ENCODE results near the gene NEK5.
"Not testable (repeated sequence)": the region's sequence is repeated elsewhere in the genome, so short reads cannot be mapped to it uniquely, and the experiment has no call there.

Gene NEK5

DNA sequence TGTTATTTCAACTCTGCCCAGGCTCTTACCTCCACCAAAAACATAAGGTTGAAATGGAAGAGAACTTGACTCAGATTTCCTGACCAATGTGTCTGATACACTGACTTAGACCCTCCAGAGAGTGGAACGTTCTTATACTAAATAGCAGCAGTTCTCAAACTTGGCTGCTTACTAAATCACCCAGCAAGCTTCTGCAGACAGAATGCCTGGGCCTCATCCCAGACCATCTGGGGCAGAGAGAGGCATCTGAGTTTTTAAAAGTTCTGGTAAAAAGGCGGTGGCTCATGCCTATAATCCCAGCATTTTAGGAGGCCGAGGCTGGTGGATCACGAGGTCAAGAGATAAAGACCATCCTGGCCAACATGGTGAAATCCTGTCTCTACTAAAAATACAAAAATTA, 46.3 kb downstream of the NEK5 start:
- in situ Hi-C loops (cut with HindIII; ENCODE audit: low sequenced_read_pairs): no loop called here

DNA sequence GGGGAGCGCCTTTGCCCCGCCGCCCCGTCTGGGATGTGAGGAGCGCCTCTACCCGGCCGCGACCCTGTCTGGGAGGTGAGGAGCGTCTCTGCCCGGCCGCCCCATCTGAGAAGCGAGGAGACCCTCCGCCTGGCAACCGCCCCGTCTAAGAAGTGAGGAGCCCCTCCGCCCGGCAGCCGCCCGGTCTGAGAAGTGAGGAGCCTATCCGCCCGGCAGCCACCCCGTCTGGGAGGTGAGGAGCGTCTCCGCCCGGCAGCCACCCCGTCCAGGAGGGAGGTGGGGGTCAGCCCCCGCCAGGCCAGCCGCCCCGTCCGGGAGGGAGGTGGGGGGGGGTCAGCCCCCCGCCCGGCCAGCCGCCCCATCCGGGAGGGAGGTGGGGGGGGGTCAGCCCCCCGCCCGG, 49.0 kb downstream of the NEK5 start:
- in situ Hi-C loops (cut with HindIII; ENCODE audit: low sequenced_read_pairs): not testable (repeated sequence)

DNA sequence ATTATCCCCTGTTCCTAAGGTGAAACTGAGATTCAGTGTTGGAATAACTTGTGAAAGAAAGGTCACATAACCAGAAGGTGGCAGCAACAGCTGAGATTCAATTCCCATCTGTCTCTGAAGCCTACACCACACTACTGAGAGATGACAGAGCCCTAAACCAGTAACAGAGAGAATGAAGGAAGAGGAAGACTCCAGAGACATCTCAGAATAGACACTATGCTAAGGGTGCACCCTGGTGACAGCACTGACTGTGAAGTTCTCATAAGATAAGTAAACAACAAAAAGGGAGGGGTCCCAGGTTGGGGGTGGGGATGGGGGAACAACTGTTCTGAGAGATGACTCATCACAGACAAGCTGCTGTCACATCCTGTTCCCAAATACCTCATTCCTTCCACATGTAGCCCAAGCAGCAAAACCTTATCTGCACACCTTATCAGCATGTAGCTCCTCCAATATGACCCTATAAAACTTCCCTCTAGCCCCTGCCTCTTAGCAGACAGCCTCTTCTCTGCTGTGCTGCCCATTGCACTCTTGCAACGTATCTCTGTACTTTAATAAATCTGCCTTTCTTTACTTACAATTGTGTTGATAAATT, 57.8 kb downstream of the NEK5 start:
- in situ Hi-C loops (cut with HindIII; ENCODE audit: low sequenced_read_pairs): no loop called here

DNA sequence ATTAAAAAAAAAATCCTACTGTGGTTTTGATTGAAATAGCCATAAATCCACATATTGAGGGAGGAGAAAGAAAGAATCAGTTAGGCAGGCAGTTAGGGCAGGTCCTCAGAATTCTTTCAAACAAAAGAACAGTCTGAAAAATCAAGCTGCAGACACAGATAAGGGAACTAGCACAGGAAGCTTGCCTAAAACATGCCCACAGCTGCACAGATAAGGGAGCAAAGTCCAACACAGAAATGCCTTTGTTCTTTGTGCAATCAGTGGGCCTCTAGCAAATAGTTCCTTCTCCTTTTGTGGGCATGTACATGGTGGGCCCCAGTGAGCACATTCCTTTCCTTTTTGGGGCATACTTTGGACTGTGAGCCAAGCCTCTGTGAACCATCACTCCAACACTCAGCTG, 61.6 kb downstream of the NEK5 start:
- in situ Hi-C loops (cut with HindIII; ENCODE audit: low sequenced_read_pairs): no loop called here

DNA sequence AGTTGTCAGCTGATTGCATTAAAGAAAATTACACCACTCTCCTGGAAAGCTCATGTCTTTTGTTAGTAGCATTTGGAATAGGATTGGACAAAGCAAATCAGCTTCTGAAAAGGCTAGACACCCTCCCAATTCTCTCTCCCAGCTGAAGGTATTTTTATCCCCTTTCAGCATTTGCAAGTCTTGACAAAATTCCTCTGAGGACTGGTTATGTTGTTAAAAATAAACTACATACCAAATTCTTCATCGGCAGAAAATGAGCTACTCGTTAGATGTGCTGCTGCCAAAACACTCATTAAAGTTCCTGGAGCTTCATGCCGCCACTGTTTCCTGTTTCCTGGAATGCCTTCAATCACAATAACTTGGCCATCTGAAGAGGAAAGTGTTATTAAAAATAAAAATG, 67.3 kb downstream of the NEK5 start:
- in situ Hi-C loops (cut with HindIII; ENCODE audit: low sequenced_read_pairs): no loop called here

DNA sequence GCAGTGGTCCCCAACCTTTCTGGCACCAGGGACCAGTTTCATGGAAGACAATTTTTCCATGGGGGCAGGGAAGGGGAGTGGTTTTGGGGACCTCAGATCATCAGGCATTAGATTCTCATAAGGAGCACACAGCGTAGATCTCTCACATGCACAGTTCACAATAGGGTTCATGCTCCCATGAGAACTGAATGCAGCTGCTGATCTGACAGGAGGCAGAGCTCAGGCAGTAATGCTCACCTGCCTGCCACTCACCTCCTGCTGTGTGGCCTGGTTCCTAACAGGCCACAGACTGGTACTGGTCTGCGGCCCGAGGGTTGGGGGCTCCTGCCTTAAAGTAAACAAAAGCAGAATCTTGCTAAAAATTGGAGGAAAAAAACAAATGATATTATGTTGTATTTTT, 67.8 kb downstream of the NEK5 start:
- in situ Hi-C loops (cut with HindIII; ENCODE audit: low sequenced_read_pairs): not testable (repeated sequence)

DNA sequence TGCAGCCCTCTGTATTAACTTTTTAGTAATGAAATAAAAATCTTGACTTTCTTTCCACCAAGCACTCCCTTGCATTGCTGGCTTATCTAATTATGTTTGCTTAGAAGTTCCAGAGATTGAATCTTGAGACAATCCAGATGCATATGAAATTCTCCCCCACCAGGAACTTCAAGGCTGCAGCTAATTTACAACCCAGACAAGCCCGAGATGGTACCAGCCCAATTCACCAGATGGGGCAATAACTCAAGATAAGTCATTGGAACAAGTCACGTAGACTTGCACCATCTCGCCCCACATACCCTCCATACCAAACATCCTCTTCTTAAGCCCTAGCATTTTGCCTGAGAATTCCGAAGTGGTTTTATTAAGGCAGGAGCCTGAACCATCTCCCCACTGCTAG, 75.4 kb downstream of the NEK5 start:
- in situ Hi-C loops (cut with HindIII; ENCODE audit: low sequenced_read_pairs): no loop called here

DNA sequence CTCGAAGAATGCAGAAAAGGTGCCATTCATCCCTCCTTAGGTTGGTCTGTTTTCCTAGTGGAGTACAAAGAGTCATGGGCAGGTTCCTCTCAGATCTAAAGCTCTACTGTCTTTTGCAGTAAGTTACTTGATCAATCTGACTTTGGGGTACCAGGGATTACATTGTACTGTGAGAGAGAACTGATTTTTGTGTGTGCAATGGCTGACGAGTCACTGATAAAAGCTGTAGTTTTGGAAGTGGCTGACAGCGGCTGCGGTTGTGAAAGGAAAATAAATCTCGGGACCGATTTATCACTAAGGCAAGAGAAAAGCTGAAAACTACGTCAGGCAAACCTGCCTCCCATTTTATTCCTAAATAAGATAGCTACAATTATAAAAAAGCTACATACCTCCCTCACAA, 77.5 kb downstream of the NEK5 start:
- in situ Hi-C loops (cut with HindIII; ENCODE audit: low sequenced_read_pairs): no loop called here

DNA sequence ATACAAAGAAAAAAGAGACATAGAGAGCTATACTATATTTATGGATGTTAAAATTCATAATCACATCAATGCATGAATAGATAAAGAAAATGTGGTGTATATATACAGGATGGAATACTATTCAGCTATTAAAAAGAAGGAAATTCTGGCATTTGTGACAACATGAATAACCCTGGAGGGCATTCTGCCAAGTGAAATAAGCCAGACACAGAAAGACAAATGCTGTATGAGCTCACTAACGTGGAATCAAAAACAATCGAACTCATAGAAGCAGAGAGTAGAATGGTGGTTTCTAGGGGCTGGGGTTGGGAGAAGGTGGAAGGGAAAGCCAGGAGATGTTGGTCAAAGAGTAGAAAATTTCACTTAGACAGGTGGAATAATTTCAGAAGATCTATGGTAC, 80.4 kb downstream of the NEK5 start:
- in situ Hi-C loops (cut with HindIII; ENCODE audit: low sequenced_read_pairs): no loop called here

DNA sequence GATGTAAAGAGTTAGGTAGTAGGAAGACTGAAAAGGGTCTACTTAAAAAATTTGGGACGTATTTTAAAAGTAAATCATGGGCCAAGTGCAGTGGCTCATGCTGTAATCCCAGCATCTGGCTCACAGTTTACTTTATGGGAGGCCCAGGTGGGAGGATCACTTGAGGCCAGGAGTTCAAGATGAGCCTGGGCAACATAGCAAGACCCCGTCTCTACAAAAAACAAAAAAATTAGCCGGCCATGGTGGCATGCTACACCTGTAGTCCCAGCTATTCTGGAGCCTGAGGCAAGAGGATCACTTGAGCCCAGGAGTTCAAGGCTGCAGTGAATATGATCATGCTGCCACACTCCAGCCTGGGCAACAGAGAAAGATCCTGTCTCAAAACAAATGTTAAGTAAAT, 81.4 kb downstream of the NEK5 start:
- in situ Hi-C loops (cut with HindIII; ENCODE audit: low sequenced_read_pairs): no loop called here

DNA sequence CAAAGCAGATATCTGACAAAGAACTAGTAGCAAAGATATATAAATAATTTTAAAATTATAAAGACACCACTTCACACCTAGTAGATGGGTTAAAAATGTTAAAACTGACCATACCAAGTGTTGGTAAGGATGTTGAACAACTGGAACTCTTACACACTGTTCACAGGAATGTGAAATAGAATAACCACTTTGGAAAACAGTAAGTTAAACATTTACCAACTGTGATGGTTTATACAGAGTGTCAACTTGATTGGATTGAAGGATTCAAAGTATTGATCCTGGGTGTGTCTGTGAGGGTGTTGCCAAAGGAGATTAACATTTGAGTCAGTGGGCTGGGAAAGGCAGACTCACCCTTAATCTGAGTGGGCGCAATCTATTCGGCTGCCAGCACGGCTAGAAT, 85.2 kb downstream of the NEK5 start:
- in situ Hi-C loops (cut with HindIII; ENCODE audit: low sequenced_read_pairs): no loop called here

DNA sequence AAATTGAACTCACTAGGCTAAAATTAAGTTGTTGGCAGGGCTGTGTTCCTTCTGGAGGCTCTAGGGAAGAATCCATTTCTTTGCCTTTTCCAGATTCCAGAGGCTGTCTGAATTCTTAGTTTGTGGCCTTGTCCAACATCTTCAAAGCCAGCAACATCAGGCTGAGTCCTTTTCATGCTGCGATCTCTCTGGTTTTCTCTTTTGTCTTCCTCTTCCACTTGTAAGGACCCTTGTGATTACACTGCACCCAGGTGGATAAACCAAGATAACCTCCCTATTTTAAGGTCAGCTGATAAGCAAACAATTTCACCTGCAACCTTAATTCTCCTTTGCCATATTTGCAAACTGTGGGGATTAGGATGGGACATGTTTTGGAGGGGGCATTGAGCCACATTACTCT, 92.8 kb downstream of the NEK5 start:
- in situ Hi-C loops (cut with HindIII; ENCODE audit: low sequenced_read_pairs): no loop called here

DNA sequence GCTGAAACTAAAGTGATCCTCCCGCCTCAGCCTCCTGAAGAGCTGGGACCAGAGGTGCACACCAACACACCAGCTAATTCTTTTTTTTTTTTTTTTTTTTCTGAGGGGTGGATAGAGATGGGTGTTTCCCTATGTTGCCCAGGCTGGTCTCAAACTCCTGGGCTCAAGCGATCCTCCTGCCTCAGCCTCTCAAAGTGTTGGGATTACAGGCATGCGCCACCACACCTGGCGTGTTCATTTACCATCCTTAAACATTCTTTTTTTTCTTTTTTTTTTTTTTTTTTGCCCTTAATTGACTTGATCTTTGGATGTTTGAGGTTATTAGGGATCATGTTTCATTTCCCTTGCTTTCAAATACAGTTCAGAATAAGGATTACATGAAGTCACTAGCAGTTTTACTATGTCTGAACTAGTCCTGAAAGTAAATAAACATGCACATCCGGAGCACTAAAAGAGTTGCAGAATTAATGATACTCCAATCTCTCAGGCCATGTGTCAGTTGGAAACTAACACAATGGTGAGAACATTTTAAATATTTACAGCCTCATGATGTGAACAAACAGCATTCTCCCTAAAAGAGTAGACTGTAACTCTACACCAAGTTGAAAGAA, 94.2 kb downstream of the NEK5 start:
- in situ Hi-C loops (cut with HindIII; ENCODE audit: low sequenced_read_pairs): no loop called here

DNA sequence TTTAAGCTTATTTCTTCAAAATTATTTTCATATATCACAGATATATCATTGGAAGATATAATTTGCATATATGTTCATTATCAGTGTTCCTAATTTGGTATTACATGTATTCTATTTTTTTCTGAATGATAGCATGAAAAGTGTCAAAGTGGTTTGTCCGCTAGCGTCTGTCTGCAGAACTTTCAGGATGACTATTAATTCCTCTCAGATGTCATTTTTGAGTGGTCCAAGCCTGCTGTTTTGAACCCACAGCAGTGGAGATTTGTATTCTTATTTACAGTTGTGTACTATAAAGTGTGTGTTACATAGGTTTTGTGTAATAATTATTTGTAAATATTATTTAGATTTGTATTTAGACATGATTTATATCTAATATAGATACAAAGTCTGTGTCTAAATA, 95.8 kb downstream of the NEK5 start:
- in situ Hi-C loops (cut with HindIII; ENCODE audit: low sequenced_read_pairs): no loop called here

DNA sequence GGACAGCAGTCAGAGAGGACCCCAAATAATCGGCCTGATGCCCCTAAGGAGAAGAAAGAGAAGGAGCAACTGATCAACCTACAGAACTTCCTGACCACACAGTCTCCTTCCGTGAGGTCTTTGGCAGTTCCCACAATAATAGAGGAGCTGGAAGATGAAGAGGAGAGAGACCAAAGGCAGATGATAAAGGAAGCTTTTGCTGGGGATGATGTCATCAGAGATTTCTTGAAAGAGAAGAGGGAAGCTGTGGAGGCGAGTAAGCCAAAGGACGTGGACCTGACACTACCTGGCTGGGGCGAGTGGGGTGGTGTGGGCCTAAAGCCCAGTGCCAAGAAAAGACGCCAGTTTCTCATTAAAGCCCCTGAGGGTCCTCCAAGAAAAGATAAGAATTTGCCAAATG, 98.5 kb downstream of the NEK5 start:
- in situ Hi-C loops (cut with HindIII; ENCODE audit: low sequenced_read_pairs): not testable (repeated sequence)

DNA sequence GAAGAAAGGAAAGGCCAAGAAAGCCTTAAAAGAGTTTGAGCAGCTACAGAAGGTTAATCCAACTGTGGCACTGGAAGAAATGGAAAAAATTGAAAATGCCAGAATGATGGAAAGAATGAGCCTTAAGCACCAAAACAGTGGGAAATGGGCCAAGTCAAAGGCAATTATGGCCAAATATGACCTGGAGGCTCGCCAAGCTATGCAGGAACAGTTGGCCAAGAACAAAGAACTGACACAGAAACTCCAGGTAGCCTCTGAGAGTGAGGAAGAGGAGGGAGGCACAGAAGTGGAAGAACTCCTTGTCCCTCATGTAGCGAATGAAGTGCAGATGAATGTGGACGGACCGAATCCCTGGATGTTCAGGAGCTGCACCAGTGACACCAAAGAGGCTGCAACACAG, 99.3 kb downstream of the NEK5 start:
- in situ Hi-C loops (cut with HindIII; ENCODE audit: low sequenced_read_pairs): no loop called here

DNA sequence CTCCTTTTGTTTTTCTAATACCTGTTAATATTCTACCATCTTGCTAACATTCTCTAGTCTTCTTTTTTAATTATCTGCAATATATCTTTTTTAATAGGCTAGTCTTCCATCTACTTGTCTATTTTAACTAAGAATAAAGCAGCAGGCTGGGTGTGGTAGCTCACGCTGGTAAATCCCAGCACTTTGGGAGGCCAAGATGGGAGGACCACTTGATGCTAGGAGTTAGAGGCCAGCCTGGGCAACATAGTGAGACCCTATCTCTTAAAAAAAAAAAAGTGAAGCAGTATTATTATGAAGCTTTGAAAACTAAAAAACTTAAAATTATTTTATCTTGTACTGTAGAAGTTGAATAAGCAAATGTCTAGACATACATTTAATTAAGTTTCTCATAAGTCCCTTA, 101.0 kb downstream of the NEK5 start:
- in situ Hi-C loops (cut with HindIII; ENCODE audit: low sequenced_read_pairs): no loop called here

DNA sequence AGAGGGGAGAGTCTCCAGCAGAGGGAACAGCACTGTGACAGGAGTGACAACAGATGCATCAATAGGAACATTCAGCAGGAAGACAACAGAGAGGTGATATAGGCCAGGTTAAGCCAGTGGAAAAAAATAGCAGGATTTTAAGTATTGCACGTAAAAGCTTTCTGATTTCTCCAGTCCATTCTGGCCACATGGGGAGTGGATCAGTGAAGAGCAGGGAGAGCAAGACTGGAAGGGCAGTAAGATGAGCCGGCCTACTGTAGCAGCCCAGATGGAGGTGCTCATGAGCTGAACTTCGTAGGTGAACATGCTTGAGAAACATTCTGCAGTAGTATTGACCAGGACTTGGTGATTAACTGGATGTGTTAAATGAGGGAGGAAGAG, 102.6 kb downstream of the NEK5 start:
- in situ Hi-C loops (cut with HindIII; ENCODE audit: low sequenced_read_pairs): no loop called here

DNA sequence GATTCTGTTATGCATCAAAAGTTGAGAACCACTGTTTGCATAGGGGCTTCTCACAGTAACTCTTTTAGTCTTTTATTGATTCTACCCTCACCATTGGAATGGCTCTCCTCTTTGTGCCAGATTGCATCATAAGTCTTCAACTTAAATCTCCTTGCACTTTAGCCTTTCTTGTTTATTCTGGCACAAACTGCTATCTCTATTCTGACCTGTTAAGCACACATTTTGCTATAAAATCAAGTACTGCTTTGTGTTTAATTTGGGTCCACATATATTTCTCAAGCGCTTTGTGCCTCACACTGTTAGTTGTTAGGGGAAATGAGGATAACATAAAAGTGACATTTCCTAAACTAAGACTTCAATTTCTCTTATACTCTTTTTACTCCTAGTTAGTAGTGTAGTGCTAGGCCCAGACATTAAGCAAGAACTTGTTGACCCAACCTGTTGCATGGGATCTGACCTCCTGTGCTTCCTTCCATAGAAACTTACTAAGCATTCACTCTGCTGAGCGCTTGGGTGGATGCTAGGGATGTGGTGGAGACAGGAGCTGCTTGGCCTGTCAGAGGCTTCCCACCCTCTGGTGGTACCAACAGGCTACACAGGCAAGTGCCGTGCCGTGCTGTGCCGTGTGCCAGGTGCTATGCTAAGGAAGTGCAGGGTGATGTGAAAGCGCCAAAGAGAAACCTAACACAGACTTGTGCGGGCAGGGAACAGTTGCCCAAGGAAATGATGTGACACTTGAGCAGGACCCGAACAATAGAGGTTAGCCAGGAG, 103.2 kb downstream of the NEK5 start:
- in situ Hi-C loops (cut with HindIII; ENCODE audit: low sequenced_read_pairs): no loop called here

DNA sequence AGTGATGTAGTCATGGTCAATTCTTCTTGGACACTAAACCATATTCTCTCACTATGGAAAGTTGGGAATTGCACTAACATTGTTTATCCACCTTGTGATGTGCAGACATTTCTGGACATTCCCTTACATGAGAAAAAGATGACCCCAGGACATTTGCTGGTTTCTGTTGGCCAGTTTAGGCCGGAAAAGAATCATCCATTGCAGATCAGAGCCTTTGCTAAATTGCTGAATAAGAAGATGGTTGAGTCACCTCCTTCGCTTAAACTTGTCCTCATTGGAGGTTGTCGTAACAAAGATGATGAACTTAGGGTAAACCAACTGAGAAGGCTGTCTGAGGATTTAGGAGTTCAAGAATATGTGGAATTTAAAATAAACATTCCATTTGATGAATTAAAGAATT, 104.4 kb downstream of the NEK5 start, which contains the start of gene UTP14C:
UTP14C (plus strand) TSS at position 211 of the 400 bp plus-strand sequence. CDS start 4,114 bp downstream, outside the sequence.
- in situ Hi-C loops (cut with HindIII; ENCODE audit: low sequenced_read_pairs): no loop called here

DNA sequence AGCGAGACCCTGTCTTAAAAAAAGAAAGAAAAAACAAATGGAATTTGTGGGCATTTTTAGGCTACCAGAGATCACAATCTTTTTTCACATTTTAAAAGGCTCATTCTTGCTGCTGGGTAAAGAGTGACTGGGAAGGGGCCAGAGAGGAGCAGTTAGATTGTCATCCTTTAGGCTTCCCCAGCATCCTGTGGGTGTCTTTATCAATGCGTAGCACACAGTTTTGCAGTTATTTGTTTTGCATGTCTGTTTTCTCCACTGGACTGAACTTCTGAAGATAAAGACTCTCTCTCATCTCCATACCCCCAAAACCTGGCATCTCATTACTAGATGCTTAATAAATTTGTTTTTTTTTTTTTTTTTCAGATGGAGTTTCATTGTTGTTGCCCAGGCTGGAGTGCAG, 106.5 kb downstream of the NEK5 start:
- in situ Hi-C loops (cut with HindIII; ENCODE audit: low sequenced_read_pairs): no loop called here

DNA sequence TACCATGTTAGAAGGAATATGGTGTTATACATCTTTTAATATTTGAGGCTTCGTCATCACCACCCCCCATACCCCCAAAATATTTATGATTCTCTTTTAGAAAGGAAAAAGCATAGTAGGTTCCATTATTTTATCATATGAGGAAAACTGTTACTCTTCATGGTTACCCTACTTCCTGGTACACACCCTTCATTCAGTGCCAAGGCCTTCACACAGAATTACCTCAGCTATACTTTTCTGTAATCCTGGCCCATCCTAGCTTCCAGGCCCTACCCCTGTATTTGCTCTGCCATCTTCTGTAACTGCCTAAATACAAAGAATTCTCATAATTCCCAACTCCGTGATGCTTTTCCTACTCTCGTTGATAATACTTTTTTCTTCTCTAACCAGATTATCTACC, 108.7 kb downstream of the NEK5 start:
- in situ Hi-C loops (cut with HindIII; ENCODE audit: low sequenced_read_pairs): no loop called here
